A549 treated with Mapracorat at 1 μM for 4 hours (cell line): ENCODE data around the gene ANTXR1. TPM values are rescaled to one million over a fixed set of nuclear protein-coding genes. Genes with fewer than 3 reads are reported as not detected.

Experiments used
- total RNA-seq: library from RNA; stranded (reverse); fragments of 200-300 nt; extraction: Qiagen RNA extraction; gene quantifications from 5 replicates; pipeline ENCODE4 v1.2.3, GENCODE V29; 2022

The ANTXR1 gene
- 102 to 147 TPM (median 136 TPM) in 5 replicates for total RNA-seq

GRCh38 chr2:69013142-69013839, at the start of gene ANTXR1:
Gene ANTXR1 (plus strand): TSS chr2:69013179. CDS start chr2:69013500, 321 bp downstream.

GRCh38 chr2:68974251-68974650, 38.7 kb upstream of the ANTXR1 start, which contains the start of gene GKN1:
Gene GKN1 (plus strand): TSS chr2:68974636. CDS start chr2:68974678, 42 bp downstream.

Other genes starting within 250 kb of the ANTXR1 start
- gene BMP10, start 141.8 kb upstream of the ANTXR1 start, total RNA-seq: not detected in 5 replicates
- 2.2 to 4.7 TPM (median 2.4 TPM) in 5 replicates for gene GKN2, start 60.3 kb upstream of the ANTXR1 start, total RNA-seq
- gene GKN1, start 38.5 kb upstream of the ANTXR1 start, total RNA-seq: 0.30 to 1.00 TPM (median 0.56 TPM) in 5 replicates